Measurements from ENCODE around the gene WDR45B. TPM values are rescaled to one million over a fixed set of nuclear protein-coding genes. Genes with fewer than 3 reads are reported as not detected.

The WDR45B gene
- polyA plus RNA-seq, 1 of the 3 experiments (the other 2 are of a cell fraction): 171 TPM

DNA sequence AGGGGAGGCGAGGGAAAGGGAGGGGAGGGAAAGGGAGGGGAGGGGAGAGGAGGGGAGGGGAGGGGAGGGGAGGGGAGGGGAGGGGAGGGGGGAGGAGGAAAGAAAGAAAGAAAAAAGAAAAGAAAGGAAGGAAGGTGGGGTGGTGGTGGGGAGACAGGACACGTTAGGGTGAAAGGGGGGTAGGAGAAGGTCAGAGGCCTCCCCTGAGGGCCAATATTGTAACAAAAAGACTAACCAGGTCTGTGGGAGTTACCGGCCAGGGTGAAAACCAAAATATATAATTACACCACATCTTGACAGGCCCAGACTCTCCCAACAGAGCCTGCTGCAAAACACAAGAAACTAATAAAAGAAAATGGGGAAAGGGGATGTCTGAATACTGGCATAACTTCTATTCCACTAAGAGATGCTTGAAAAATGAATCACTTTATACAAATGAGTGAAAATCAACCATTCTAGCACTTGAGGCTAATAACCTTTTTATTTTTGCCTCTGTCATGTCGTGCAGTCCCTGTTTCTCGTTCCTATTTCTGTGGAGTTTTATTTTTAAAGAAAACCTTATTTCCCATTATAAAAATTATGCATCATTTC lies 10.0 kb downstream of the WDR45B start:
- Histone ChIP-seq H3K4me1 (ENCODE audit: control insufficient read depth in 1 of 2, insufficient read depth in 2 of 2, low read depth in 1 of 2, low read length in 1 of 2) (no peaks in the 10 kb centered on the region), H3K27ac (ENCODE audit: low read depth in 2 of 2, low read length in 1 of 2) (no peak overlapping the region), H3K9me3 (no peaks in the 10 kb centered on the region), H3K9ac (no peak overlapping the region), H3K4me3 (ENCODE audit: low read depth in 2 of 2, low read length in 1 of 2) (no peak overlapping the region), H3F3A (replicated peaks; ENCODE audit: insufficient read depth) (peaks cover 5% of the 10 kb centered on the region), H4K20me1 (ENCODE audit: insufficient read depth) (peaks cover 93% of the 10 kb centered on the region), H3K4me2 (no peak overlapping the region), H3K79me2 (ENCODE audit: insufficient read depth) (peaks cover 99% of the 10 kb centered on the region), H3K27me3 (ENCODE audit: insufficient read depth) (no peaks in the 10 kb centered on the region), H2AFZ (ENCODE audit: low read depth) (no peak overlapping the region), H3K36me3 (replicated peaks in 1 of 2; ENCODE audit: control insufficient read depth in 1 of 2, insufficient read depth in 2 of 2, low read length in 1 of 2) (peaks cover 31 to 38% of the 10 kb centered on the region in 2 experiments), H3K9me2 (no peaks in the 10 kb centered on the region)
- DNase-seq: no peak
- ChIA-PET POLR2A (no interaction called here), CTCF (no interaction called here)
- TF ChIP-seq RFX5 (IDR thresholded peaks at IDR 0.05; ENCODE audit: low read length): no peak
- no peak for TF ChIP-seq REST (IDR thresholded peaks at IDR 0.05; ENCODE audit: low read depth, low read length)
- no peak for TF ChIP-seq MAX (IDR thresholded peaks at IDR 0.05; ENCODE audit: low read depth)
- TF ChIP-seq GATA2 (CRISPR knock-in tag; IDR thresholded peaks at IDR 0.05): no peak
- TF ChIP-seq FOXM1 (IDR thresholded peaks at IDR 0.05; ENCODE audit: low read depth): no peak
- no peak for TF ChIP-seq TAF1 (IDR thresholded peaks at IDR 0.05; ENCODE audit: borderline replicate concordance, low read depth, low read length)
- TF ChIP-seq RXRA (IDR thresholded peaks at IDR 0.05; ENCODE audit: borderline replicate concordance, low read depth): no peak
- no peak for TF ChIP-seq EP300 (IDR thresholded peaks at IDR 0.05; ENCODE audit: borderline replicate concordance in 1 of 2, low read depth in 1 of 2, low read length in 1 of 2)
- WGBS (ENCODE audit: low lambda C conversion rate): 94% methylated on average over 5 of the region's 5 CpGs

GRCh38 chr17:82636626-82637598 lies 11.3 kb downstream of the WDR45B start:
- 95% methylated on average over 16 of the region's 16 CpGs for WGBS (ENCODE audit: low lambda C conversion rate)
- Histone ChIP-seq H3K9me3 (no peaks in the 10 kb centered on the region), H3K4me1 (ENCODE audit: control insufficient read depth in 1 of 2, insufficient read depth in 2 of 2, low read depth in 1 of 2, low read length in 1 of 2) (no peaks in the 10 kb centered on the region), H3K4me3 (ENCODE audit: low read depth in 2 of 2, low read length in 1 of 2) (no peak overlapping the region), H3K27ac (ENCODE audit: low read depth in 2 of 2, low read length in 1 of 2) (no peak overlapping the region), H3K4me2 (no peak overlapping the region), H3K9me2 (no peaks in the 10 kb centered on the region), H3K36me3 (replicated peaks in 1 of 2; ENCODE audit: control insufficient read depth in 1 of 2, insufficient read depth in 2 of 2, low read length in 1 of 2) (peaks cover 21 to 47% of the 10 kb centered on the region in 2 experiments), H3K27me3 (ENCODE audit: insufficient read depth) (no peaks in the 10 kb centered on the region), H3F3A (replicated peaks; ENCODE audit: insufficient read depth) (peaks cover 5% of the 10 kb centered on the region), H4K20me1 (ENCODE audit: insufficient read depth) (peaks cover 92% of the 10 kb centered on the region), H2AFZ (ENCODE audit: low read depth) (no peak overlapping the region), H3K79me2 (ENCODE audit: insufficient read depth) (peaks cover 99% of the 10 kb centered on the region), H3K9ac (no peak overlapping the region)
- ChIA-PET CTCF (interaction anchor here (1.2 to 1.7 kb wide), 2 partner anchors 32 to 139 kb away, joined by 3 to 4 read pairs; no protein-coding TSS in a partner anchor), POLR2A (no interaction called here)
- DNase-seq: no peak
- no peak for TF ChIP-seq SMC3 (IDR thresholded peaks at IDR 0.05; ENCODE audit: low read depth, low read length)
- no peak for TF ChIP-seq PBX3 (IDR thresholded peaks at IDR 0.05)
- no peak for TF ChIP-seq JUND (IDR thresholded peaks at IDR 0.05)
- no peak for TF ChIP-seq MAX (IDR thresholded peaks at IDR 0.05; ENCODE audit: low read depth)
- TF ChIP-seq CHD2 (IDR thresholded peaks at IDR 0.05; ENCODE audit: low read length, partially characterized antibody): no peak
- TF ChIP-seq FOXJ3 (CRISPR knock-in tag; IDR thresholded peaks at IDR 0.05): no peak
- TF ChIP-seq REST (IDR thresholded peaks at IDR 0.05; ENCODE audit: low read depth, low read length): no peak
- TF ChIP-seq TAF1 (IDR thresholded peaks at IDR 0.05; ENCODE audit: borderline replicate concordance, low read depth, low read length): no peak
- no peak for TF ChIP-seq TEAD4 (IDR thresholded peaks at IDR 0.05; ENCODE audit: borderline replicate concordance, insufficient read depth)
- no peak for TF ChIP-seq RAD21 (IDR thresholded peaks at IDR 0.05; ENCODE audit: low read length)

All from SK-N-SH (cell line).